Loucy (cell line): Measurements from ENCODE around the gene SP4.
"Not testable (repeated sequence)": the region's sequence is repeated elsewhere in the genome, so short reads cannot be mapped to it uniquely, and the experiment has no call there.

Experiments used
- H2AFZ ChIP-seq: fragments of 200-600 bp; sonication (generic); 2 replicates; pipeline ENCODE4 v1.6.0; 2016; ENCODE audit warnings: antibody characterized with exemption, mild to moderate bottlenecking, low read length, moderate library complexity
- H3F3A ChIP-seq: fragments of 200-600 bp; 2 replicates; pipeline ENCODE4 v1.6.0; 2016; ENCODE audit warnings: antibody characterized with exemption, low read depth, mild to moderate bottlenecking
- H3K27me3 ChIP-seq: fragments of 200-600 bp; sonication (generic); 2 replicates; pipeline ENCODE4 v1.6.1; 2014; ENCODE audit warnings: low read length, mild to moderate bottlenecking; ENCODE audit not compliant: insufficient read depth, poor library complexity, severe bottlenecking
- H3K36me3 ChIP-seq: fragments of 200-600 bp; sonication (generic); 2 replicates; pipeline ENCODE4 v1.6.1; 2016; ENCODE audit warnings: low read length; ENCODE audit not compliant: insufficient read depth
- H3K4me1 ChIP-seq: fragments of 200-600 bp; sonication (generic); 2 replicates; pipeline ENCODE4 v1.5.1; 2014; ENCODE audit warnings: low read length, mild to moderate bottlenecking; ENCODE audit not compliant: insufficient read depth, poor library complexity, severe bottlenecking
- H3K4me2 ChIP-seq: fragments of 200-600 bp; sonication (generic); 2 replicates; pipeline ENCODE4 v1.6.0; 2014; ENCODE audit warnings: antibody characterized with exemption, low read length, low read depth, mild to moderate bottlenecking; ENCODE audit not compliant: poor library complexity, severe bottlenecking
- H3K4me3 ChIP-seq: fragments of 200-600 bp; sonication (generic); 2 replicates; pipeline ENCODE4 v1.5.1; 2014; ENCODE audit warnings: low read length, mild to moderate bottlenecking, mixed read lengths; ENCODE audit not compliant: poor library complexity, severe bottlenecking
- H3K79me2 ChIP-seq: fragments of 200-600 bp; sonication (generic); 2 replicates; pipeline ENCODE4 v1.6.1; 2014; ENCODE audit warnings: low read length; ENCODE audit not compliant: insufficient read depth
- H3K9ac ChIP-seq: fragments of 200-600 bp; sonication (generic); 2 replicates; pipeline ENCODE4 v1.6.0; 2014; ENCODE audit warnings: mild to moderate bottlenecking, low read depth, low read length, moderate library complexity; ENCODE audit not compliant: poor library complexity, severe bottlenecking
- H3K9me2 ChIP-seq: fragments of 200-600 bp; sonication (generic); replicated peaks from 2 replicates; pipeline ENCODE4 v1.6.1; 2016; ENCODE audit warnings: low read depth, low read length, mixed read lengths
- H3K9me3 ChIP-seq: fragments of 200-600 bp; sonication (generic); 2 replicates; pipeline ENCODE4 v1.6.1; 2014; ENCODE audit warnings: mild to moderate bottlenecking, antibody characterized with exemption, low read length, low read depth; ENCODE audit not compliant: insufficient read depth
- H4K20me1 ChIP-seq: fragments of 200-600 bp; sonication (generic); 2 replicates; pipeline ENCODE4 v1.6.0; 2014; ENCODE audit warnings: antibody characterized with exemption, low read length, mild to moderate bottlenecking; ENCODE audit not compliant: insufficient read depth, poor library complexity, severe bottlenecking
- CTCF ChIP-seq: fragments of 200-600 bp; sonication (generic); conservative IDR thresholded peaks from 2 replicates; pipeline ENCODE4 v1.5.1; 2014; ENCODE audit warnings: mild to moderate bottlenecking, antibody characterized with exemption, low read length
- EZH2phosphoT487 ChIP-seq: fragments of 200-600 bp; IDR thresholded peaks from 2 replicates; pipeline ENCODE4 v1.6.1; 2018; ENCODE audit warnings: antibody characterized with exemption, mild to moderate bottlenecking, moderate library complexity, borderline replicate concordance

SP4 gene

GRCh38 chr7:21526448-21526847 lies 98.6 kb downstream of the SP4 start:
- Histone ChIP-seq H3K27me3 (no peaks in the 10 kb centered on the region), H3K36me3 (no peaks in the 10 kb centered on the region), H3K9me2 (no peaks in the 10 kb centered on the region), H3K79me2 (no peaks in the 10 kb centered on the region), H4K20me1 (no peaks in the 10 kb centered on the region), H3K4me2 (no peak overlapping the region), H3K9me3 (peaks cover 8% of the 10 kb centered on the region; the same call in 1 of the 2 replicates), H3K4me3 (no peak overlapping the region), H3F3A (no peaks in the 10 kb centered on the region), H3K9ac (no peak overlapping the region), H2AFZ (no peak overlapping the region), H3K4me1 (no peaks in the 10 kb centered on the region)
- TF ChIP-seq CTCF, result no peak
- TF ChIP-seq EZH2phosphoT487, result no peak

GRCh38 chr7:21532485-21532884 lies 104.6 kb downstream of the SP4 start:
- H3K9me3 ChIP-seq, H3K27me3 ChIP-seq, H3F3A ChIP-seq, H3K9ac ChIP-seq, H2AFZ ChIP-seq, H3K79me2 ChIP-seq, H3K9me2 ChIP-seq, H3K4me3 ChIP-seq, H3K4me1 ChIP-seq, H4K20me1 ChIP-seq, H3K4me2 ChIP-seq, H3K36me3 ChIP-seq: not testable (repeated sequence)

- not testable (repeated sequence) for H3K27me3 ChIP-seq, H3K9ac ChIP-seq, H2AFZ ChIP-seq, H3K9me2 ChIP-seq, H3K79me2 ChIP-seq, H3F3A ChIP-seq, H3K4me1 ChIP-seq, H3K4me3 ChIP-seq, H3K36me3 ChIP-seq, H3K9me3 ChIP-seq, H4K20me1 ChIP-seq, H3K4me2 ChIP-seq
Observed at GRCh38 chr7:21533646-21534045, 105.8 kb downstream of the SP4 start.

- not testable (repeated sequence) for H3K4me3 ChIP-seq, H3F3A ChIP-seq, H3K79me2 ChIP-seq, H2AFZ ChIP-seq, H3K4me1 ChIP-seq, H3K9me3 ChIP-seq, H4K20me1 ChIP-seq, H3K27me3 ChIP-seq, H3K9me2 ChIP-seq, H3K9ac ChIP-seq, H3K36me3 ChIP-seq, H3K4me2 ChIP-seq
Observed at GRCh38 chr7:21536445-21537118, 108.7 kb downstream of the SP4 start.
